Nucleus accumbens (tissue), 56 donors: ENCODE data around the gene TELO2.
"Not testable (repeated sequence)": the region's sequence is repeated elsewhere in the genome, so short reads cannot be mapped to it uniquely, and the experiment has no call there.

Experiments used
- DNase-seq, 56 donors: peaks; one replicate each; lab custom pipeline; 2025; lab: John Stamatoyannopoulos, UW

TELO2 gene

DNA sequence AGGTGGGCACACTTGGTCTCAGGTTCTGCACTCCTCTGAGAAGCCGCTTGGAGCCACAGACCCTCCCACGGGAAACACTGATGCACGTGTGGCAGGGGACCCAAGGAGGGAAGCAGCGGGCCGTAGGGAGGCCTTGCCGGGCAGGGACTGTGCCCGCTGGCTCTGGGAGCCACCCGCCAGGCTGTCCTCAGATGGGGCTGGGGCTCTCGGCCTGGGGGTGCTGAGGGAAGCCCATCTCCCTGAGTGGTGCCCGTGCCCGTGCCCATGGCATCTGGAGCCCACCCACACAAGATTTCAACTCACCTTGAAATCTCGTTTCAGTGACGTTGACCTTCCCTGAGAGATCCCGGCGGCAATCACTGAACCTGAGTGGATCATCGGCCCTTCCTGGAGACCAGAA, 36.2 kb upstream of the TELO2 start:
- DNase-seq: no peak

DNA sequence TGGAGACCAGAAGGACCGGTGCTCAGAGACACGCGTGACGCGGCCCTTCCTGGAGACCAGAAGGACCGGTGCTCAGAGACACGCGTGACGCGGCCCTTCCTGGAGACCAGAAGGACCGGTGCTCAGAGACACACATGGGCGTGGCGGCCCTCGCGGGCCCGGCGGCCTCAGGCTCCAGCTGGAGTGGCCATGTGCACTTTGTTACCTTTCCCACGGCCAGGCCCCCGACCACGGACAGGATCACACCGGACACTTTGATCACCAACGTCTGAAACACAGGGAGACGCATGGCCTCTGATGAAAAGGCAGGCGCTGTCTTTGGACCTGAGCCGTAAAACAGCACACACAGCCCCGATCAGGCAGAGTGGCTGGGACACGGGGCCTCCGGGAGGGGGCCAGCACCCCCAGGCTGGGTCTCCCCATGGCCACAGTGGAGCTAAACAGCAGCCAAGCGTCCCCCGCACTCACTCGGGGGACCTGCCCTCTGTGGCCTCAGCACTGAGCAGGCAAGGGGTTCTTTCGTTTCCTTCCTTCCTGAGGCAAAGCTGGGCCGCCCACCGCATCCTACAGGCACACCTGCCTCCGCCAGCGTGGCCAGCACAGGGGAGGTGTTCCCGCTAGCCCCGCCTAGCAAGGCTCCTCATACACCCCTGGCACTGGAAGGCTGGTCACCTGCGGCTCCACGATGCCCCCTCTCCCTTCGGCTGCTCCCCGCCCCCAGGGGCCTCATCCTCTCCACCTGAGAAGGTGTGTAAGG, 35.5 kb upstream of the TELO2 start:
- DNase-seq: no peak

DNA sequence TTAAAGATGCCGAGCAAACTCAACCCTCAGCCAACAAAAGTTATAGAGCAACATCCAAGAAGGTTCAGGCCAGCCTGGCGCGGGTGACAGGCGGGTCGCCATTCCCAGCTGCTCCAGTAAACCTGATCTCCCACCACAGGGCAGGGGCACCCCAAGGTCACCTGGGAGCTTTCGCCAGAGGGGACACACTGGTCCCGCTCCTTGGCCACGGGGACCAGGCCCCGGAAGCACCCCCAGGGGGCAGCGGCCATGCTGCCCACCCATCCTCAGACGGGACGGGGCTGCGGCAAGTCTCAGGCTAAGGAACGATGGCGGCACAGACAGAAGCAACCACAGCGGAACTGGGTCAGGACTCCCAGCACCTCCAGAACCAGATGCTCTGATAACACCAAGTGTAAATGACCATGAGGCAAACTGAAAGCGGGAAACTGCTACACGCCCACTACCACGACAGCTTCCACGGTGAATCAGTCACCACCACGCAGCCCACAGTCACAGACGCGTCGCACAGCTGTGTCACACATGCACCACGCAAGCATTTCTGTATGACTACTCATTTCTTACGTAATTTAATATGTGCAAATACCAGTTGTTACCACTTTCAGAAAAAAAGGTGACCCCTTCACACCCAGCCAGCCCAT, 34.7 kb upstream of the TELO2 start:
- DNase-seq: peak in 9 of 56 donors; percentile 5 to 22 (median 14)

DNA sequence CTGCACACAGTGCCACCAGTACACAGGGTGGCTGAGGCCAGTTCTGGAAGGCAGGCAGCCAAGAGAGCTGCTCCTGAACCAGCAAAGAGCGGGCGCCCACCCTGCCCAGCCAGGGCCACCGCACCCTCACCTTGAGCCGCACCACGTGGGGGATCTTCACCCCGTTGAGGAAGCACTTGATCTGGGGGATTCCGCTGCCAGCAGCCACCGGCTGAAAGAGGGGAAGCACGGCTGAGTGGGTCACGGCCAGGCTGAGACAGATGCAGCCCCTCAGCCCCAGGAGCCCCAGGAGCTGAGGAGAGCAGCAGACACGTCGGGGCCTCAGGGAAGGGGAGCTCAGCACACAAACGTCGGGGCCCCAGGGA, 34.2 kb upstream of the TELO2 start:
- no peak for DNase-seq

DNA sequence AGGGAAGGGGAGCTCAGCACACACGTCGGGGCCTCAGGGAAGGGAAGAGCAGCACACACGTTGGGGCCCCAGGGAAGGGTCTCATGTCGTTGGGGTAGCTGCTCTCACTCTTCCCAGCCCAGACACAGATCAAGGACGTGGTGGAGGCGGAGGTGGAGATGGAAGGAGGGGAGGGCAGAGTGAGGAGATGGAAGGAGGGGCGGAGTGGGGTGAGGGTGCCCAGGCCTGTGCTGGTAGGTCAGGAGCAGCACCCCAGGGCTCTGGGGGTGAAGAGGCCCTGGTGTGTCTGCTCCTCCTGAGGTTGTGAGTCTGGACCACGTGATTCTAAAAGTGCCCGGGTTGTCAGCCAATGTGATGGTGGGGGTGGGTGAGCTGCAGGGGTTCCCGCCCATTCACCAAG, 33.2 kb upstream of the TELO2 start:
- no peak for DNase-seq

DNA sequence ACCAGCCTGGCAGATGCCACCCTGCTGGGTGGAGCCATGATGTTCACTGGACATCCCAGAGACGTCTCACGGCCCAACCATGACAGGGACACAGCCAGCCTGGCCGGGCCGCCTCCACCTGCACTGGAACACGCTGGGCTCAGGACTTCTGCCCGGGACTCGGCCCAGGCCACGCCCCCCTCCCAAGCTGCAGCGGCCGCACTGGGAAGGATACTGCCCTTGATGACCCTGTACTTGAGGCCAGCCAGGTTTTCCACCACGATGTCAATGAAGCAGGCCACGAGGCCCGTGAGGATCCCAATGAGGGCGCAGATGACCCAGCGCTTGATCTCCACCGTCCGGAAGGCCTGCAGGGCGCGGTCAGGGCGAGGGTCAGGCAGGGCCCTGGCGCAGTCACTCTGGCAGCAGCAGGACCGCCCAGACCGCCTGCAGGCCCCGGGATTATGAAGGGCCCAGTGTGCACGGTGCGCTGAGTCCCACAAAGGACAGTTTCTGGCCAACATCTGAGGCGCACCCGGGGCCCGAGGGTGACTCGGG, 32.5 kb upstream of the TELO2 start:
- DNase-seq: no peak

DNA sequence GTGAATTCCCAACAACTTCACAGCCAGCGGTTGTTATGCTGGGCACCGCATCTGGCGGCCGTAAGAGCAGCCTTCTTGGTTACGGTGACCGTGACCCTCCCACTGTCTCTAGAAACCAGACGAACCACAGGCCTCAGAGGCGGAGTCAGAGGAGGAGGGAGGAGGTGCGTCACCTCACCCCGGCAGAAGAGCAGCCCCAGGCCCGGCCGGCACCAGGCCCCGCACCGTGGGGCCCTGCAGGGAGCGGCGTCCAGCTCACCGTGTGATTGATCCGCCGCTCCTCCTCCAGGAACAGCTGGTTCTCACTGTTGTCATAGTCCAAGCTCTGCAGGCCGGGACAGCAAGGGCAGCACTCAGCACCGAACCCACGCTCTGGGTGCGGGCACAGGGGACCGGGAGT, 32.0 kb upstream of the TELO2 start:
- DNase-seq: no peak

DNA sequence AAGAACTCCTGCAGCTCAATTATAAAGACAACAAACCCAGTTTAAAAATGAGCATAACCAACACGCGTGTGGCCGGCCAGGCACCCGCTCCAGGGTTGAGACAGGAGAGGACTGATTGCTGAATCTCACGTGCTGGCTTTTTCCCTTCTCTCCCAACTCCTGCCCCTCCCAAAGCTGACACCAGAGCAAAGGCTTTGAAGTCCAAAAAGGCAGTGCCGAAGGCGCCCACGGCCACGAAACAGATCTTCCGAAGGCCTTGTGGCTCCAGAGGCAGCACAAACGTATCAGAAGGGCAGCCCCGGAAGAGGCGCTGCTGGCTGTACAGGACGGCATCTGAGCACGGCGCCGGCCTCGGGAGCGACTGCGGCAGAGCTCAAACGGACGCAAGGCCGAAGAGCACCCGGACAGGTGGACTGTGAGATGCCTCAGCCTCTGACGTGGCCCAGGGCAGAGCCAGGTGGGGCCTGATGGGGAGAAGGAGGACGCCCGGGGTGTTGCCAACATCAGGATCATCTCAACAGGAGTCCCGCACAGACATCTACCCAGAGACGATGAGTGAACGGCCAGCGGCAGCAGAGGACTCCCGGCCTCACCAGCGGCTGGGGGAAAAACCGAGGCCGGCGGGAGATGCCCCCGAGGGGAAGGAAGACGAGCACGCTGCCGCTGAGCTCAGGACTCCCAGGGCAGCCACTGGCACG, 28.8 kb upstream of the TELO2 start:
- DNase-seq: no peak

DNA sequence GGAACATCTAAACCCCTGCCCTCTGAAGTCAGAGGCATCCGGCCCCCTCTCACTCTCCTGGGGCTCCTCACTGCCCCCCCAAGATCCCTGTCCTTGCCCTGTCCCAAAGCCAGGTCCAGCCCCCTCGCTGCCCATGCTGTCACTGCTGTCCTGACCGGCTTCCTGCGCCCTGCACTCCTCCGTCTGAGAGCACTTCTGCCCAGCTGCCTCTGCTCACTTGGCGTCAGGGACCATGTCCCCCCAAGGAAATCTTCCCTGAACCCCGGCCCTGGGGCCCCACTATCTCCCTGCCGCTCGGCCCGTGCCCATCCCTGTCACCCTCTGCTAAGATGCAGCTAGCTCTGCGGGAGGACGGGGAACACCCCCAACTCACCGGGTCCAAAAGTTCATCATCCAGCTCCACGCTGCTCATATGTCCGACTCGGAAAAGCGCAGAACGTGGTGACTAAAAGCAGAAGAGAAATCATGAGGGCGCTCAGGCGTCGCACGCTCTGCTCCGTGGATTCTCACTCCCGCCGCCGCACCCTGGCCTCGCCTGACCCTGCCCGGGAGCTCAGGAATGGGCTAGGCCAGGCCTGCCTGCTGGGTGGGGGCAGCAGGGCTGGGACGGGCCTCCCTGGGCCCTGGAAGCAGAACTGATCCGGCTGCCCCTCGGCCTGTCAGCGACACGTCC, 28.1 kb upstream of the TELO2 start:
- DNase-seq: no peak

DNA sequence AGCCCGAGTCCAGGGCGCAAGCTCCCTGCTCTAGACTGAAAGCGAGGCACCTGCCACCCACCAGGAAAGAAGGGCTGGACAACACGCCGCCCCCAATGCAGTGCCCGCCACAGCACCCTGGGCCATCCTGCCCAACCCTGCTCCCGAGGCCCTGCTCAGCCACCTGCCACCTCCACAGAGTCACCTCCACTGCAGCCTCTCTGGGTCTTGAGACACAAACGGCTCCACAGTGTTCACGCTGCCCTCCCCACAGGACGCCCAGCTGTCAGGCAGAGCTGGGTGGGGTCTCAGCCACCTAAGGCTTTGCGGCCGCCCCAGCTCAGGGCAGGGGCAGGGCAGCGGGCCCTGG, 27.6 kb upstream of the TELO2 start:
- DNase-seq: no peak

DNA sequence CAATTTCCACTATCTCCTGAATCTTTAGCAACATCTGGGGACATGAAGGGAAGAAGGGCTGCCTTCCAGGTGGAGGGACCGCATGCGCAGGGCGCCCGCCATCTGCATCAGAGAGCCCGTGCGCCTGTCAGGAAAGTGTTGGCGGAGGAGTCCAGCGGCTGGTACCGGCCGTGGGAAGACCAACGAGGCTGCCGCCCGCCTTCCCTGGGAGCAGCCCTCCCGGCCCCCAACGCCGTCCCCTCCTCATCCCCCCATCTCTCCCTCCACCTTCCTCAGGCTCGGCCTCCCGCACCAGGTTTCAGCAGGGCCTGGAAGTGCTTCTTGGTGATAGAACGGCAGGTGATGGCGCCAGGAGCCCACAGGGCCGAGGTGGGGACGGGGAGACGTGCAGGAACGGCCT, 27.1 kb upstream of the TELO2 start:
- no peak for DNase-seq

DNA sequence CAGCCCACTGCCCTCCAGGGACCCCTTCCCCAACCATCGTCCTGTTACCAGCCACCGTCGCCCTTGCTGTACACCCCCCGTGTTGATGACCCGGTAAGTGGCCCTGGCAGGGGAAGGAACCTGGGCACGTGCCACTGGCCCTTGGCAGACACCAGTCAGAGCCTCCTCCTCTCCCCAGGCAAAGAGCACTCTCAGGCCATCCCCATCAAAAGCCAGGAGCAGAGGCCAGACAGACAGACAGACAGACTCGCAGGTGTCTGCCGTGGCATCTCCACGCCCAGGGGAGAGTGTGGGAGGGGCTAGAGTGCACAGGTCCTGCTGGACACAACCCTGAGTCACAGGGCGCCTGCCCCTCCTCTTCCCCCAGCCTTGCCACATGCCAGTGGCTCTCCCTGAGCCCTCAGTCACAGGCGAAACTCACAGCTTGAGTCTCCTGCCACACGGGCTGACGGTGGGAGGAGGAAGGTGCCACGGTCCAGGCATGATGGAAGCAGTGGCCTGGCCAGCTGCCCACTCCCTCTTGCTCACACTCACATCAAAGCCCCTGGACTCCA, 26.1 kb upstream of the TELO2 start:
- DNase-seq: no peak

DNA sequence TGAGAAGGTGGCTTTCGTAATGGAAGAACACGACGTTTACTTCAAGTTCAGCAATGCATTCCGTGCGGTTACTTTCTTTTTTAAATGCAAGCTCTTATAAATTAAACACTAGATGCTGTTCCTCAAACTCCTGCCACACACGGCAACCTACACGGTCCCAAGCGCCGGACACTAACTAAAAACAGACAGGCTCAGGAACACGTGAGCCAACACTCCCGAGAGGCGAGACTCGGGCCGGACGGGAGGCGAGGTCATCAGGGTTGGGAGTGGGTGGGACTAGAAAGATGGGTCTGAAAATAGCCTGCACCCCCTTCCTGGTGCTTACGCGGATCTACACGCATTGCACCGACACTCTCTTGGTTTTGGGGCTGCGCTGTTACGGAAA, 24.7 kb upstream of the TELO2 start:
- DNase-seq: no peak

DNA sequence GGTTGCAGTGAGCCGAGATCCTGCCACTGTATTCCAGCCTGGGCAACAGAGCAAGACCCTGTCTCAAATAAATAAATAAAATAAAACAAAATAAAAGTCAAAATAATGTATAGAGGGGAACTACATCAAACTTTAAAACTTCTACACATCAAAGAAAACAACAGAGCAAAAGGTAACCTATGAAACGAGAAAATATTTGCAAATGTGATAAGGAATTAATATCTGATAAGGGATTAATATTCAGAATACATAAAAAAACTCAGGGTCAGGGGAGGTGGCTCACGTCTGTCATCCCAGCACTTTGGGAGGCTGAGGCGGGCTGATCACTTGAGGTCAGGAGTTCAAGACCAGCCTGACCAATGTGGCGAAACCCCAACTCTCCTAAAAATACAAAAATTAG, 24.0 kb upstream of the TELO2 start:
- not testable (repeated sequence) for DNase-seq

DNA sequence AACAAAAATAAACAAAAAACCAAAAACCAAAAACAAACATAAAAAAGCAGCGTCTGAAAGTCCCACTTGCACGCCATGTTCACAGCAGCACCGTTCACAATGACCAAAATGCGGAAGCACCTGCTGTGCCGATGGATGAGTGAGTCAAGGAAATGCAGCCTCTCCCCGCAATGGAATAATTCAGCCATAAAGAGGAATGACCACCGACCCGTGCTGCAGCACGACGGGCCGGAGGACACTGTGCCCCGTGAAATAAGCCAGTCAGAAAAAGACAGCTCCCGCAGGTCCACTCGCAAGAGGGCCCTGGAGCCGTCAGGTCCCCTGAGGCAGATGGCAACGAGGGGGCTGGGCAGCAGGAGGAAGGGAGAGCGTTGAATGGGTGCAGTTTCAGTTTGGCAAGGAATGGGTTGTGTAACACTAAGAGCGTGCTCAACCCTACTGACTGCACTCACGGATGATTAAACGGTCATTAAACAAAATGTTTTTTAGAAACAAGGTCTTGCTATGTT, 23.4 kb upstream of the TELO2 start:
- DNase-seq: no peak

DNA sequence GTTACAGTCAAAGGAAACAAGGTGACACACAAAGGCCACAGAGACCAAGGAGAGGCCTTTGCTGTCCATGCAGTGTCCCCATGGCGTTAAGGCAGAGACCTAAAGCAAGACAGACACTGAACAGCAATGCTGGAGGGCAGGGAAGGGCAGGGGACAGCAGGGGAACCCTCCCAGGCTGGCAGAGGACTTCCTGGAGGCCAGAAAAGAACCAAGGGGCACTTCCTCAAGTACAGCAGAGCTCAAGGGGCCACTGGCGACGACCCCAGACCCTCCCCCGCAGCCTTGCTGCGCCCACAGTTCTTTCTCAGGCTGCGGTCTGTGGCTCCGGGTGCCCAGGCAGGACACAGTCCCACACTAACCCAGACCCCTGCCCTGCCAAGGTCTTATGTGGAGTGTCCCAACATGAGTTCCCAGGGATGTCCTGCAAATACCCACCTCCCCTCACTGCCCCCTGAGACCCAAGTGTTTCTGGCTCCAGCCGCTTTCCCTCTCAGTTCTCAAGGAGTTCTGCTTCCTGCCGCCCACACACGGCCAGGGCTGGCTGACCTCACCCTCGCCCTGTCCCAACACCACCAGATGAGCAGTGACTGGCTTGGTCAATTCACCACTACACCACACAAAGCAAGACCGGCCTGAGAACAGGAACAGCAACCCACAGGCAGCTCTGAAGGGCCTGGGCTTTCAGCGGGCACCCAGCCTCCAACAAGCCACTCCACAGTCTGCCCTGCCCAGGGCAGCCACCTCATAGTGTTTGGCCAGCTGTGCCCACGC, 22.5 kb upstream of the TELO2 start:
- no peak for DNase-seq

DNA sequence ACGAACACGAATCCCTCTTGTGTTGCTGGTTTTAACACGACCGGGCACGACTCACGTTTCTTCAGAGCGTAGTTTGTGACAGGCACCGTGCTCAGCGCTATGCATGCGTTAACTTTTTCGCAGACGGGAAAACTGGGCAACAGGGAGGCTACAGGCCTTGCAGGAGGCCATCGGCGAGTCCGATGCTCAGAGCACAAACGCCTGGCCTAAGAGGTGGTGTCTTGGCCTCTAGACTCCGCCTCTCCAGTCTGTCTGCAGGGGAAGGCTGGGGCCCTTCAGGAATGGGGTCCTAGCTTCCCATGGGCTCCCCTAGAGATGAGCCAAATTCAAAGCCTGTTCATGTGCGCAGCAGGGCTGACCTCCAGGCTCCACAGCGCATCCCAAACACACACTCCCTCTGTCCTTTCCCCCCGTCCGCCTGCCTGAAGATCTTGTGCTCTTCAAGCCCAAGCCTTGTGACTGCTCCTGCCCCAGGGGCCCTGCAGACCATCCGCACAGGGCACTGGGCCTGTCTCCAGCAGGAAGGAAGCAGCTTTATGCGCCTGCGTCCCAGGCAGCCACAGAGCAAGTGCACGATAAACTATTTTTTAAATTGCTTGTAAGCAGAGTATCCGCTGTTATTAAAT, 21.5 kb upstream of the TELO2 start:
- DNase-seq: no peak

DNA sequence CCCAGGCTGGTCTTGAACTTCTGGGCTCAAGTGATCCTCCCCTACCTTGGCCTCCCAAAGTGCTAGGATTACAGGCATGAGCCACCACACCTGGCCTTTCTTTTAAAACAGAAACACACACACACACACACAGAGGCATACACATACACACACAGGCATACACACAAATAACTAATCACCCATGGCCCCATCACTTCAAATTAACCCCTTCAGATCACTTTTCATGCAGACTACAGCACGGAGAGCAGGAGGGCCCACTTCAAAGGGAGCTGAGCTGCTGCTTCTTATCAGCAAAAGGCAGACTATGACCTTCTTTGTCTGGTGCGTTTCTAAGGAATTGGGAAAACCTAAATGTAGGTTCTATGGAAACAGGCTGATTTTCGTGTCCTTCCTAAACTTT, 20.2 kb upstream of the TELO2 start:
- DNase-seq: no peak

DNA sequence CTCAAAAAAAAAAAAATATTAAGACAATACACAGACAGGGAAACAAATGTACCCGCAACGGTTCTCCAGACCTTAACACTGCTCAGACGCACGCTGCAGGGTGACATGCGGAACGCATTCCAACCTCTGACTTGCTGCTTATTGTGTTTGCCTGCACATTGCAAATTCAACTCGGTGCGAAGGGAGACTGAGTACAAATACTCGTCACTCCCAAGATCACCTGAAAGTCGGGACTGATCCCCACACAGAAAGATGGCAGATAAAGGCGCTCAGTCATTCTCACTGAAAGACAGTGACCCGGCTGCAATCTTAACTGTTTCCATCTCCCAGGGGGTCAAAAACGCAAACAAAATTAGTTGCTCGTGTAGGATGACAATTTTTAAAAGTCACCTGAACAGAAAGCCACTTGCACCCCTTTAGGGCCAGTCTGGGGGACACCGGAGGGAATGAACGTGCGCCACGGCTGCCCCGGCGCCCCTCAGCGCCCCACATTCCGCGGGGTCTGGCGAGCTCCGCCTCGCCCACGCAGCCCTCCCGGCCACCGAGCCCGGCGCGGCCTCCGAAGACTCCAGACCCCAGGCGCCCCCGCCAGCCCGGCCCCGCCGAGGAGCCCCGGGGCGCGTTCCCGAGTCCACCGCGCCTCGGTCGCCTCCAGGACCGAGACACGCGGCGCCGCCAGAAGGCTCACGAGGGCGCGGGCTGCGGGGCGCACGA, 18.9 kb upstream of the TELO2 start:
- peak in 2 of 56 donors; percentile 49 to 53 for DNase-seq
